Omental fat pad (tissue), 4 donors: ENCODE data around the gene BANF1. TPM values are rescaled to one million over a fixed set of nuclear protein-coding genes. Genes with fewer than 3 reads are reported as not detected.

Experiments
- ATAC-seq: fragments of 150-250 bp; one replicate; pipeline ENCODE4 v1.9.1; 2016; ENCODE audit warnings: mild to moderate bottlenecking, moderate library complexity; ENCODE audit not compliant: low FRiP score
- DNase-seq: peaks from one replicate; pipeline ENCODE4 v3.0.0-alpha.2; 2019; ENCODE audit warnings: low spot score
- total RNA-seq, 4 donors: library from RNA; depleted of rRNA; stranded (reverse); fragments of >200 nt; gene quantifications; one replicate each; pipeline ENCODE4 v1.1.0, GENCODE V29; 2016
- TF ChIP-seq, protein P1 (sequence below), 3 donors: fragments of 450-650 bp; IDR thresholded peaks; one replicate each; pipeline ENCODE4 v1.5.1; 2016 to 2017; ENCODE audit warnings: antibody characterized with exemption in 3 of 3, mild to moderate bottlenecking in 3 of 3, moderate library complexity in 2 of 3

BANF1 gene
- total RNA-seq, 4 donors from 2014 or later: 24.6 to 40.8 (median 33.0) TPM

DNA sequence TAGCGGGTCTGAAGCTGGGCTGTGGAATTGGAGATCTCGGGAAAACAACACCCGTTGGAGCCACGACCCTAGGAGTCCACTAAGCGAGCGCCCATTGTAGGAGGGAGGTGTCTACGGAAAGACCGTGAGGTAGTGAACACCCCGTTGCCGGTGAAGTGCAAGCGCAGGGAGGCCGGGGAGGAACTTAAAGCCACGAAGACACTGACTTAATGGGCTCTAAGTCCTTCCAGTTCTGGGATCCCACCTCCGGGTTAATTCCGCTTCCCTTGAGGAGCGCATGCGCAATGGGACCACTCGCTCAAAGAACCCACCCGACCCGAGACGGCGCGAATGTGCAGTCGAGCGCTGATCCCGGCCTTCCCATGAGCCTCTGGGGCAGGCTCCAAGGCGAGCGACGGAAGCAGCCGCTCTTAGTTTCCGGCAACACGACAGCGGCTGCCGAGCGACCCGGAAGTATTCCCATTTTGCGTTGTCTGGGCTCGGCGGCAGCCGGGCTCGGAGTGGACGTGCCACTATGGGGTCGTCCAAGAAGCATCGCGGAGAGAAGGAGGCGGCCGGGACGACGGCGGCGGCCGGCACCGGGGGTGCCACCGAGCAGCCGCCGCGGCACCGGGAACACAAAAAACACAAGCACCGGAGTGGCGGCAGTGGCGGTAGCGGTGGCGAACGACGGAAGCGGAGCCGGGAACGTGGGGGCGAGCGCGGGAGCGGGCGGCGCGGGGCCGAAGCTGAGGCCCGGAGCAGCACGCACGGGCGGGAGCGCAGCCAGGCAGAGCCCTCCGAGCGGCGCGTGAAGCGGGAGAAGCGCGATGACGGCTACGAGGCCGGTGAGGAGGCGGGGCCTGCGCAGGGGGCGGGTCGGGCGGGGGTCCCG, 40.8 kb upstream of the BANF1 start, which contains the start of gene SART1:
SART1 (plus strand) TSS at position 468 of the 874 bp plus-strand sequence; CDS start at position 515, 47 bp downstream.
- ATAC-seq: peak; percentile 96
- peak; percentile 88 for DNase-seq
- TF ChIP-seq, protein P1, sequence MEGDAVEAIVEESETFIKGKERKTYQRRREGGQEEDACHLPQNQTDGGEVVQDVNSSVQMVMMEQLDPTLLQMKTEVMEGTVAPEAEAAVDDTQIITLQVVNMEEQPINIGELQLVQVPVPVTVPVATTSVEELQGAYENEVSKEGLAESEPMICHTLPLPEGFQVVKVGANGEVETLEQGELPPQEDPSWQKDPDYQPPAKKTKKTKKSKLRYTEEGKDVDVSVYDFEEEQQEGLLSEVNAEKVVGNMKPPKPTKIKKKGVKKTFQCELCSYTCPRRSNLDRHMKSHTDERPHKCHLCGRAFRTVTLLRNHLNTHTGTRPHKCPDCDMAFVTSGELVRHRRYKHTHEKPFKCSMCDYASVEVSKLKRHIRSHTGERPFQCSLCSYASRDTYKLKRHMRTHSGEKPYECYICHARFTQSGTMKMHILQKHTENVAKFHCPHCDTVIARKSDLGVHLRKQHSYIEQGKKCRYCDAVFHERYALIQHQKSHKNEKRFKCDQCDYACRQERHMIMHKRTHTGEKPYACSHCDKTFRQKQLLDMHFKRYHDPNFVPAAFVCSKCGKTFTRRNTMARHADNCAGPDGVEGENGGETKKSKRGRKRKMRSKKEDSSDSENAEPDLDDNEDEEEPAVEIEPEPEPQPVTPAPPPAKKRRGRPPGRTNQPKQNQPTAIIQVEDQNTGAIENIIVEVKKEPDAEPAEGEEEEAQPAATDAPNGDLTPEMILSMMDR (IDR thresholded peaks at IDR 0.05): no peak

DNA sequence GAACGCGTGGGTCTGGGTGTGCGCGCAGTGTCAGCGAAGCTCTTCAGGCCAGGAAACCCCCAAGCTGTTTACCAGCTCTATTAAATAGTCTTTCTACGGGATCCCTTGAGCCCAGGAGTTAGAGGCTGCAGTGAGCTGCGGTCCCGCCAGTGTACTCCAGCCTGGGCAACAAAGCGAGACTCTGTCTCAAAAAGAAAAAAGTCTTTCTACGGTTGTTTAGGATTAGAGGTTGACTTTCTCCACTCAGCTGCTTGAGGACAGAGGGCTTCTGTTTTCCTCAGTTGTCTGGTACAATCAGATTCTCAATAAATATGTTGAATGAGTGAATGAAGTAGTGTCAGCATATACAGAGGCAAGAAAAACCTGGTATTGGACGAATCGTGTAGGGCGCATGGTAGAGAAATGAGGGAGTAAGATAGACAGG, 40.1 kb upstream of the BANF1 start:
- TF ChIP-seq, protein P1 (IDR thresholded peaks at IDR 0.05): no peak
- ATAC-seq: no peak
- DNase-seq: no peak

DNA sequence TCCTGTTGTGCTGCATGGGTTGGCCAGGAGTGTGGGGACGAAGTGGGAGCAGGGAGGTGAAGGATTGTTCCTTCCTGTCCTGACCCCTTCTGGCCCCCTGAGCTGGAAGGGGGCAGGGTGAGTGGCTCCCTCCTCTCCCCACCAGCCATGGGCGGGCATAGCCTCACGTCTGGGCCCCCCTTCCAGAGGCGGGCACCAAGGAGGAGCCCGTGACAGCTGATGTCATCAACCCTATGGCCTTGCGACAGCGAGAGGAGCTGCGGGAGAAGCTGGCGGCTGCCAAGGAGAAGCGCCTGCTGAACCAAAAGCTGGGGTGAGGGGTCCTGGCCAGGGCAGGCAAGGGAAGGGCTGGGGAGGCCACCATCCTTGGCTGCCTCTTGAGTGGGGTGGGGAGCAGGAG, 37.4 kb upstream of the BANF1 start:
- DNase-seq (no peak), ATAC-seq (no peak)
- TF ChIP-seq, protein P1 (IDR thresholded peaks at IDR 0.05): no peak

DNA sequence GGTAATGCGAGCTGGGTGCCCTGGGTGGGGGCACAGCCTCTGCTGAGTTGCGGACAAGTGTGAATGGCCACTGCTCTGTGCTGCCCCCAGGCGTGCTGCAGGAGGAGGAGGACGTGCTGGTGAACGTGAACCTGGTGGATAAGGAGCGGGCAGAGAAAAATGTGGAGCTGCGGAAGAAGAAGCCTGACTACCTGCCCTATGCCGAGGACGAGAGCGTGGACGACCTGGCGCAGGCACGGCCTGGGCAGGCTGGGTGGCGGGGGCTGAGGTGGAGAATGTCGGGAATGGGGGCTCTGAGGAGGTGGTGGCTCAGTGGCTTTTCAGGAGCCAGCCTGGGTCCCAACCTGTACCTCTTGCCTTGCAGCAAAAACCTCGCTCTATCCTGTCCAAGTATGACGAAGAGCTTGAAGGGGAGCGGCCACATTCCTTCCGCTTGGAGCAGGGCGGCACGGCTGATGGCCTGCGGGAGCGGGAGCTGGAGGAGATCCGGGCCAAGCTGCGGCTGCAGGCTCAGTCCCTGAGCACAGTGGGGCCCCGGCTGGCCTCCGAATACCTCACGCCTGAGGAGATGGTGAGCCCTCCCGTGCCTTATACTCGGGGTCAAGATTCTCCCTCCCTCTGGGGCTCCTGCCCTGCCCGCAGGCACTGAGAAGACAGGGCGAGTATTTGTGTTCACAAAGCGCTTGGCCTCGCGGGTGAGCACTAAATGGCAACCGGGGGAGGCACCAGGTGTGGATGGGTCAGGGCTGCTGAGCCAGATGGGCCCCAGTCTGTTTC, 36.1 kb upstream of the BANF1 start:
- ATAC-seq: no peak

DNA sequence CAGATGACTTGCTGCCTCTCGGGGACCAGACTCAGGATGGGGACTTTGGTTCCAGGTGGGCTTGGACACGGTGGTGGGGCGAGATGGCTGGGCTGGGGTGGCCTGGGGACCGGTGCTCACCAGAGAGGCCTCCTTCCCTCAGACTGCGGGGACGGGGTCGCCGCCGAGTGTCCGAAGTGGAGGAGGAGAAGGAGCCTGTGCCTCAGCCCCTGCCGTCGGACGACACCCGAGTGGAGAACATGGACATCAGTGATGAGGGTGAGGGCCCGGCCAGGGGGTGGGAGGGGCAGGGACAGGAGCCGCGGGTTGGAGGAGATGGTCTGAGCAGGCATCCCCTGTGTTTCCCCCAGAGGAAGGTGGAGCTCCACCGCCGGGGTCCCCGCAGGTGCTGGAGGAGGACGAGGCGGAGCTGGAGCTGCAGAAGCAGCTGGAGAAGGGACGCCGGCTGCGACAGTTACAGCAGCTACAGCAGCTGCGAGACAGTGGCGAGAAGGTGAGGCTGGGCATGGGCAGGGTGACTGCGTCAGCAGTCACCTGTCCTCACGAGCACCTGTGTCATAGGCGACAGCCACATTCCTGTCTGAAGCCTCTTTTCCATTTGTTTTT, 34.9 kb upstream of the BANF1 start:
- TF ChIP-seq, protein P1 (IDR thresholded peaks at IDR 0.05): no peak
- ATAC-seq (no peak), DNase-seq (no peak)

More for the DNA sequence above, 36.1 kb upstream of the BANF1 start:
- TF ChIP-seq, protein P1 (IDR thresholded peaks at IDR 0.05): no peak
- no peak for DNase-seq

DNA sequence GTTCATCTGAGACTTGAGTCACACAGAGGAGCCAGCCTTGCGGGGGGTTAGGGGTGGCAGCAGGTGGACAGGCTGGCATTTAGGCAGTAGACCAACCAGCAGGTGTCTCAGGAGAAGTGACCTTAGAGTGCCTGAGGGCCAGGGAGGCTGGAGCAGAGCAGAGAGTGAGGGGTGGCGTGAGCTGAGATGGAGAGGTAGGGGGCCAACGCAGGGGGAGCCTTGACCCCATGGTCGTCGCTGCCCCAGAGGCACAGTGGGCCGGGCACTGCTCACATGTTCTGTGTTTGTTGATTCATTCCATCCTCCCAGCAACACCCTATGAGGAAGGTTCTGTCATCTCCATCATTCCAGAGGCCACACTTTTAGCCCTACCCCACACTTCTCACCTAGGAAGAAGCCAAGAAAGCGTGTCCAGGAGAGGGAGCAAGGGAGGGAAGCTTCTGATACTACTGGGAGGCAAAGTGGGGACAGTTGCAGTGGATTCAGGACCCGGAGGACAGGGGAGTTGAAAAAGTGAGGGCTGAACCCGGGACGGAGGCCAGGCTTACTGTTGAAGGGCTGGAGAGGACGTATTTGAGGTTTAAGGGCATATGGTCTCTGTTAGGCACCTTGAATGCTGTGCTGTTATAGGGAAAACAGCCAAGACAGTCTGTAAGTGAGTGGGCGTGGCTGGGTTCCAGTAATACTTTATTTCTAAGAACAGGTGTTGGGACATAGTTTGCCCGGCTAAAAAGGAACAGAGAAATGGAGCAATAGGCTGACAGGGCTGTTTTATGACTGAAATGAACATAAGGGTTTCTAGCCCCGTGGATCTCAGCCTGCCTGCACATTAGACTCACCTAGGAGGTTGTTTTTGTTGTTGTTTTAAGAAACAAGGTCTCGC, 33.5 kb upstream of the BANF1 start:
- TF ChIP-seq, protein P1 (IDR thresholded peaks at IDR 0.05): no peak
- DNase-seq (no peak), ATAC-seq (peak; percentile 8)
